HG02759 (cell line): ENCODE results near the gene TAMALIN.

Source experiments
- ATAC-seq: cut with Tn5 transposase; IDR thresholded peaks from one replicate; pipeline ENCODE4 v1.9.1; 2021; ENCODE audit warnings: mild to moderate bottlenecking, moderate library complexity; ENCODE audit not compliant: unreplicated experiment

The TAMALIN gene

DNA sequence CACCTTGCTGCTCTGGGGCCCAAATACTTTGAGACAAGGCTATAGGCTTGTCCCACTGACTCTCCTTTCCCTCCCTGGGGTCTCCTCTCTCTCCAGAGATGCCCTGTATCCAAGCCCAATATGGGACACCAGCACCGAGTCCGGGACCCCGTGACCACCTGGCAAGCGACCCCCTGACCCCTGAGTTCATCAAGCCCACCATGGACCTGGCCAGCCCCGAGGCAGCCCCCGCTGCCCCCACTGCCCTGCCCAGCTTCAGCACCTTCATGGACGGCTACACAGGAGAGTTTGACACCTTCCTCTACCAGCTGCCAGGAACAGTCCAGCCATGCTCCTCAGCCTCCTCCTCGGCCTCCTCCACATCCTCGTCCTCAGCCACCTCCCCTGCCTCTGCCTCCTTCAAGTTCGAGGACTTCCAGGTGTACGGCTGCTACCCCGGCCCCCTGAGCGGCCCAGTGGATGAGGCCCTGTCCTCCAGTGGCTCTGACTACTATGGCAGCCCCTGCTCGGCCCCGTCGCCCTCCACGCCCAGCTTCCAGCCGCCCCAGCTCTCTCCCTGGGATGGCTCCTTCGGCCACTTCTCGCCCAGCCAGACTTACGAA lies 47.6 kb downstream of the TAMALIN start:
- ATAC-seq, result no peak

GRCh38 chr12:52054833-52055730 lies 48.3 kb downstream of the TAMALIN start:
- ATAC-seq, result no peak

DNA sequence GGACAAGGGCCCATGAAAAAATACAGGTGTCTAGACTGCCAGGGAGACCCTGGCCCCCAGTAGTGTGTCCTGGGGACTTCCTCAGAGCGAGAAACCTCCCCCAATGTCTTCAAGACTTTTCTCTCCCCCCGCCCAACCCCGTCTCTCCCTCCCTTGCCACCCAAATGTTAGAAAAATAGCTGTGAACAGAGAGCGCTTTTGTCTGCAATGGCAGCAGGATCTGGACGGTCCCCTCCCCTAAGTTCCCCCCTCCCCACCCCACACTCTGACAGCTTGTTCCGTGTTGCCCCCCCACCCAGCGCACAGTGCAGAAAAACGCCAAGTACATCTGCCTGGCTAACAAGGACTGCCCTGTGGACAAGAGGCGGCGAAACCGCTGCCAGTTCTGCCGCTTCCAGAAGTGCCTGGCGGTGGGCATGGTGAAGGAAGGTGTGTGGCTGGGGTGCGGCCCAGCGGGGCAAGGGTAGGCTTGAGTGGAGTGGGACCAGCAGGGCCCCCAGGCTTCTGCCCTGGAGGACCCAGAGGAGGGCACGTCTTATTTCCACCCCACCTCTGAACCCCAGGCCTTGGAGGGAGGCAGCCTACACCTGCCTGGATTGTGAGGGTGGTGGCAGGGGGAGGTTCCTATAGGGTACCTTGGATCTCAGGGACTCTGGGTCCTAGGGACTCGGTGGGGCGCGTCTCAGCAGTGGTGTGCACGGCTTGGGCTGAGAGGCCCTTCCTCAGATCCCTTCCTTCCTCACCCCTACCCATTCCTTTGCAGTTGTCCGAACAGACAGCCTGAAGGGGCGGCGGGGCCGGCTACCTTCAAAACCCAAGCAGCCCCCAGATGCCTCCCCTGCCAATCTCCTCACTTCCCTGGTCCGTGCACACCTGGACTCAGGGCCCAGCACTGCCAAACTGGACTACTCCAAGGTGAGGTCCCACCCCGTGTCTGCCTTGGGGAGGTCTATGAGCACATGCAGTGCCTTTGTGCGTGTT lies 49.3 kb downstream of the TAMALIN start:
- ATAC-seq, result no peak

DNA sequence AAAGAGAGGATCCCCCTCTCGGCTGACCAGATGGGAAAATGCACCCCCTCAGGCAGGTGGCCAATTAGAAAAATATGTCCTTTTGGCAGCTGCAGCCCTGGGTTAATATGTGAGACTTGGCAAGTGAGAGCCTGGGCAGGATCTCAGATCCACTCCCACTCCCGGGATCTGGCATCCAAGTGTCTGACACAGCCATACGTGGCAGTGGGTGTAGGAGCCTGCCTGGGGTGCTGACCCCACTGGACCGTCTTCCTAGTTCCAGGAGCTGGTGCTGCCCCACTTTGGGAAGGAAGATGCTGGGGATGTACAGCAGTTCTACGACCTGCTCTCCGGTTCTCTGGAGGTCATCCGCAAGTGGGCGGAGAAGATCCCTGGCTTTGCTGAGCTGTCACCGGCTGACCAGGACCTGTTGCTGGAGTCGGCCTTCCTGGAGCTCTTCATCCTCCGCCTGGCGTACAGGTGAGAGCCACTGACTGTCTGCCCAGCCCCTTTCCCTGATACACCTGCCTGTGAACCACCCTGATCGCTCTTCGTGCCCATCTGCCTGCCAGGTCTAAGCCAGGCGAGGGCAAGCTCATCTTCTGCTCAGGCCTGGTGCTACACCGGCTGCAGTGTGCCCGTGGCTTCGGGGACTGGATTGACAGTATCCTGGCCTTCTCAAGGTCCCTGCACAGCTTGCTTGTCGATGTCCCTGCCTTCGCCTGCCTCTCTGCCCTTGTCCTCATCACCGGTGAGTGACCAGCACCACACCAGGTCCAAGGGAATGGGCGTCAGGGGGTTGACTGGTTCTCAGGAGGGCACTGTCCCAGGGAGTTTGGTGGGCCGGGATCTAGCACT lies 50.3 kb downstream of the TAMALIN start:
- ATAC-seq, result no peak

- ATAC-seq, result no peak
Observed at GRCh38 chr12:52057638-52058576, 51.2 kb downstream of the TAMALIN start.

DNA sequence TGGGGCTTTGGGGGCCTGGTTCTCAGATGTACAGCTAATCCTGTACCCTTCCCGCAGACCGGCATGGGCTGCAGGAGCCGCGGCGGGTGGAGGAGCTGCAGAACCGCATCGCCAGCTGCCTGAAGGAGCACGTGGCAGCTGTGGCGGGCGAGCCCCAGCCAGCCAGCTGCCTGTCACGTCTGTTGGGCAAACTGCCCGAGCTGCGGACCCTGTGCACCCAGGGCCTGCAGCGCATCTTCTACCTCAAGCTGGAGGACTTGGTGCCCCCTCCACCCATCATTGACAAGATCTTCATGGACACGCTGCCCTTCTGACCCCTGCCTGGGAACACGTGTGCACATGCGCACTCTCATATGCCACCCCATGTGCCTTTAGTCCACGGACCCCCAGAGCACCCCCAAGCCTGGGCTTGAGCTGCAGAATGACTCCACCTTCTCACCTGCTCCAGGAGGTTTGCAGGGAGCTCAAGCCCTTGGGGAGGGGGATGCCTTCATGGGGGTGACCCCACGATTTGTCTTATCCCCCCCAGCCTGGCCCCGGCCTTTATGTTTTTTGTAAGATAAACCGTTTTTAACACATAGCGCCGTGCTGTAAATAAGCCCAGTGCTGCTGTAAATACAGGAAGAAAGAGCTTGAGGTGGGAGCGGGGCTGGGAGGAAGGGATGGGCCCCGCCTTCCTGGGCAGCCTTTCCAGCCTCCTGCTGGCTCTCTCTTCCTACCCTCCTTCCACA lies 52.0 kb downstream of the TAMALIN start:
- no peak for ATAC-seq

- no peak for ATAC-seq
Observed at GRCh38 chr12:52059582-52060497, 53.1 kb downstream of the TAMALIN start.

GRCh38 chr12:52060498-52061177 lies 53.9 kb downstream of the TAMALIN start:
- ATAC-seq, result no peak

DNA sequence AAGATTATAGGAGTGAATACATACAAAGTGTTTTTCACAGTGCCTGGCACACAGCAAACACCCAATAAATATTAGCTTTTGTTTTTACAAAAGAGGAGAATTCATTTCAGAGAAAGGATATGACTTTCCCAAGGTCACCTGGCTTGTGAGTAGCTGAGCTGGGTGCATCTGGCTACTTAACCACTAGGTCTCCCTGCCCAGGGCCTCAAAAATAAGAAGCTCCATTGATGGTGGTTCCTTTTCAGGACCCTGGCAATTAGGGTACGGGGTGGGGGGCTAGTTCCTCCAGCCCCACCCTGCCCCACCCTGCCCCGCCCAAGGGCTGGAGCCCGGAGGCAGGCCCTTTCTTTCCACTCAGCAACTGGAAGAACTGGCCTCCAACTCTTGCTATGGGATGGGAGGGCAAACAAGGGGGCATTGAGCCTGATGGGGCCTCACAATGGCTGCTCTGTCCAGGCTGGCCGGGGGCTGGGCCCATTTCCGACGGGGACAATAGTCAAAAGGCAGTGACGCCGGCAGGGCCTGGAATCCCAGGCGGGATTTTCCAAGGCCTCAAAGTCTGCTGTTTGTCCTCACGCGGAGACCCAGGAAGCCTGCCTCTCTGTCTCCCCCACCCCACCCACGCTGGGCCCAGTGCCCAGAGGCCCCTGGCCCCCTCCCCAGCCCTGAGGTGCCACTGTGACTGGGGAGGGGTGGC lies 54.9 kb downstream of the TAMALIN start:
- no peak for ATAC-seq

DNA sequence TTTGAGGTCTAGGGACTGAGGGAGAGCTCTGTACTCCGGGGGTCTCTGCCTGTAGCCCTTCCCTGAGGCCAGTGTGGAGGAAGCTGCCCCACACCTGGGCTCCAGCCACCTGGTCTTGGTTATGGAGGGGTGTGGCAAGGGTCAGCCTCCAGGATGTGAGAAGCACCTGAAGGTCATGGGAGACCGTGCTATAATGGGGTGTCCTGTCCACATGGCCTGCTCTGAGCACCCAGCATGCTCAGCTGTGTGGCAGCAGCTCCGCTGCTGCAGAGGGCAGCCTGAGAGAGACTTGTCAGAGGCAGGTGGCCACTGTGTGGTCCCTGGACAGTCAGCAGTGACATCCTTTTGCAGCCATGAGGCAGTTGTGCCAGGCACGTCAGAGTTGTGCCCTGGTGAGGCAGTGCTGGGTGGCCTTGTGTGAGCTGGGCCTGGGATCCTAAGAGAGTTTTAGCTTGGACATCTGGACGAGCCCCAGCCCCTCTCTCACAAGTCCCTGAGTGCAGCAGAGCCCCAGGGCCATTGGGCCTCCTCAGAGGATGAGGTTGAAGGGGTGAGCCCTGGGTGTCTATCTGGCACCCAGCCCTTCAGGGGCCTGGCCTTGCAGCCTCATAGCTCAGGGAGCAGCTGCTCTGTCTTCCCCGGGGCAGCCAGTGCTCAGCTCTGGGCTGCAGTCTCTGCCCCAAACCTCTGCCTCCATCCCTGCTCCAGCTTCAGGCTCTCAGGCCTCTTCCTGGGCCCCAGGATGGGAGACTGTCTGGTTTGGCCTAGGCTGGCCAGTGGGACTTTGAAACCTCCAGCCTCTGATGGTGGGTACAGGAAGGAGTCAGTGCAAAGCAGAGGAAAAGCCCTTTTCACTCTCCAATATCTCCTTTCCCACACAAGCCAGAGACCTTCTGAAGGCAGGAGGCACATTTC lies 55.7 kb downstream of the TAMALIN start:
- ATAC-seq, result no peak

DNA sequence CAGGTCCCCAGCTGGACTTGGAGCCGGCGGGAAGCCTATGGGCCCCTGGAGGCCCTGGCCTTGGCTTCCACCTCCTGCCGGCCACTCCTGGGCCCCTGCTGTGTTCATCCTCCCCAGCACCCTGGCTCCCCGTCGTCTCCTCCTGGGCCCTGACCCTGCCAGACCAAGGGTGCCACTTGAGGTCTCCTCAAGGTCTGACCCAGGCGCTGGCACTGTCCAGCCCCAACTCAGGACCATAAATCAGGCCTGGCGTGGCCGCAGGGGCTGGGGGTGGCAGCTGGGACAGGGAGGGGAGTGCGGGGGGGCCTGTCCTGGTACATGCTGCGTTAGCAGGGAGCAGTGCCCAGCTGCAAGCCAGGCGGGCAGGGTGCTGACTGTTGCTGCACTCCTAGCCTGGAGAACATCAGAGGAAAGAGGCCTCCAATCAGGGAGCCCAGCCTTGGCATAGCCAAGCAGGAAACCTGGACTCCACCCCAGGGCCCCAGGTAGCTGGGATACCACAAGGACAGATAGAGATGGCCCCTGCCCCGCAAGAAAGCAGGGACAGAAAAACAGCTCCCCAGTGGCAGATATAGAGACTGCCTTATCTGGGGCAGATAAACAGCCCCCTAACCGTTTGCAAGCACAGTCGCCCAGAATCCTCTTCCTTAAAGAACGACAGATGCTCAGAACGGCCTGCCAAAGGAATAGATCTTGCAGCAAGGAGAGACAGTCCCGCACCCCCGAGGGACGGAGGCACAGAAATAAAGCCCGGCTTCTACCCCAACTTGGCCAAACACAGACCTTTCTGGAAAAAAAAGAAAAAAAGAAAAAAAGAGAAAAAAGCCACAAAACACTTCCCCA lies 56.6 kb downstream of the TAMALIN start:
- ATAC-seq, result no peak

- ATAC-seq, result no peak
Observed at GRCh38 chr12:52063981-52064649, 57.4 kb downstream of the TAMALIN start.
